ENCODE data around the gene SKI. TPM values are rescaled to one million over a fixed set of nuclear protein-coding genes. Genes with fewer than 3 reads are reported as not detected.

SKI gene
- total RNA-seq, 1 donor from 2014 or later: 132 TPM

DNA sequence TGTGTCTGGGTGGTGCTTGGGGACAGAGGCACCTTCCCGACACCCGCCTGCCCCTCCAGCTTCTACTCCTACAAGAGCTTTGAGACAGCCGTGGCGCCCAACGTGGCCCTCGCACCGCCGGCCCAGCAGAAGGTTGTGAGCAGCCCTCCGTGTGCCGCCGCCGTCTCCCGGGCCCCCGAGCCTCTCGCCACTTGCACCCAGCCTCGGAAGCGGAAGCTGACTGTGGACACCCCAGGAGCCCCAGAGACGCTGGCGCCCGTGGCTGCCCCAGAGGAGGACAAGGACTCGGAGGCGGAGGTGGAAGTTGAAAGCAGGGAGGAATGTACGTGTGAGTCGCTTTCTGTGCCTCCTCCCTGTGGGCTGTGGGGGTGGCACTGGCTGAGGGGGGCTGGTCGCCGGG, 75.7 kb downstream of the SKI start:
- Mint-ChIP-seq H3K4me1 (ENCODE audit: unreplicated experiment) (peaks cover 23% of the 10 kb centered on the region), H3K4me3 (ENCODE audit: unreplicated experiment) (no peak overlapping the region), H3K9me3 (ENCODE audit: unreplicated experiment) (no peaks in the 10 kb centered on the region), H3K36me3 (ENCODE audit: unreplicated experiment) (peaks cover 21% of the 10 kb centered on the region), H3K27ac (ENCODE audit: unreplicated experiment) (no peak overlapping the region), H3K27me3 (ENCODE audit: unreplicated experiment) (no peaks in the 10 kb centered on the region)
- no peak for DNase-seq (ENCODE audit: extremely low spot score, unreplicated experiment)
- no peak for TF ChIP-seq CTCF (IDR thresholded peaks at IDR 0.05)

- Mint-ChIP-seq H3K9me3 (ENCODE audit: unreplicated experiment) (no peaks in the 10 kb centered on the region), H3K27me3 (ENCODE audit: unreplicated experiment) (no peaks in the 10 kb centered on the region), H3K4me1 (ENCODE audit: unreplicated experiment) (peaks cover 20% of the 10 kb centered on the region), H3K36me3 (ENCODE audit: unreplicated experiment) (peaks cover 21% of the 10 kb centered on the region), H3K27ac (ENCODE audit: unreplicated experiment) (no peak overlapping the region), H3K4me3 (ENCODE audit: unreplicated experiment) (no peak overlapping the region)
- DNase-seq (ENCODE audit: extremely low spot score, unreplicated experiment): no peak
- no peak for TF ChIP-seq CTCF (IDR thresholded peaks at IDR 0.05)
These were observed 76.2 kb downstream of the SKI start for GRCh38 chr1:2304282-2304681.

- H3K27ac Mint-ChIP-seq (ENCODE audit: unreplicated experiment): no peak overlapping the region
- no peaks in the 10 kb centered on the region for H3K9me3 Mint-ChIP-seq (ENCODE audit: unreplicated experiment)
- DNase-seq (ENCODE audit: extremely low spot score, unreplicated experiment): no peak
- H3K4me1 Mint-ChIP-seq (ENCODE audit: unreplicated experiment): peaks cover 15% of the 10 kb centered on the region
- TF ChIP-seq CTCF (IDR thresholded peaks at IDR 0.05): no peak
- H3K36me3 Mint-ChIP-seq (ENCODE audit: unreplicated experiment): peaks cover 23% of the 10 kb centered on the region
- no peaks in the 10 kb centered on the region for H3K27me3 Mint-ChIP-seq (ENCODE audit: unreplicated experiment)
- H3K4me3 Mint-ChIP-seq (ENCODE audit: unreplicated experiment): no peak overlapping the region
These were observed 77.0 kb downstream of the SKI start for GRCh38 chr1:2304921-2305681.

GRCh38 chr1:2306151-2306978, 78.2 kb downstream of the SKI start:
- Mint-ChIP-seq H3K4me3 (ENCODE audit: unreplicated experiment) (no peak overlapping the region), H3K27me3 (ENCODE audit: unreplicated experiment) (no peaks in the 10 kb centered on the region), H3K4me1 (ENCODE audit: unreplicated experiment) (peaks cover 9% of the 10 kb centered on the region), H3K36me3 (ENCODE audit: unreplicated experiment) (peaks cover 23% of the 10 kb centered on the region), H3K9me3 (ENCODE audit: unreplicated experiment) (no peaks in the 10 kb centered on the region), H3K27ac (ENCODE audit: unreplicated experiment) (no peak overlapping the region)
- no peak for DNase-seq (ENCODE audit: extremely low spot score, unreplicated experiment)
- no peak for TF ChIP-seq CTCF (IDR thresholded peaks at IDR 0.05)

GRCh38 chr1:2307064-2307605, 79.0 kb downstream of the SKI start:
- Mint-ChIP-seq H3K27me3 (ENCODE audit: unreplicated experiment) (no peaks in the 10 kb centered on the region), H3K36me3 (ENCODE audit: unreplicated experiment) (peaks cover 23% of the 10 kb centered on the region)

More at GRCh38 chr1:2307064-2307605, 79.0 kb downstream of the SKI start:
- H3K4me3 Mint-ChIP-seq (ENCODE audit: unreplicated experiment): no peak overlapping the region
- no peaks in the 10 kb centered on the region for H3K9me3 Mint-ChIP-seq (ENCODE audit: unreplicated experiment)
- no peak for TF ChIP-seq CTCF (IDR thresholded peaks at IDR 0.05)
- no peak for DNase-seq (ENCODE audit: extremely low spot score, unreplicated experiment)
- no peak overlapping the region for H3K27ac Mint-ChIP-seq (ENCODE audit: unreplicated experiment)
- peaks cover 7% of the 10 kb centered on the region for H3K4me1 Mint-ChIP-seq (ENCODE audit: unreplicated experiment)

Data from osteocyte (in vitro differentiated cells).